Right renal pelvis (tissue), 4 donors: ENCODE data around the gene DVL2. TPM values are rescaled to one million over a fixed set of nuclear protein-coding genes. Genes with fewer than 3 reads are reported as not detected.
A peak's percentile ranks its signal among the peaks of the same experiment; 100 is the strongest.

ENCODE experiments used
- DNase-seq, 4 donors: peaks; one replicate each; pipeline ENCODE4 v3.0.0-alpha.2; 2013; ENCODE audit warnings: low read depth in 4 of 4, low spot score in 3 of 4, missing footprints in 1 of 4
- polyA plus RNA-seq, 4 donors: library from polyadenylated mRNA; unstranded; fragments of 120-200 nt; gene quantifications; one replicate each; pipeline ENCODE4 v1.2.1, GENCODE V29; 2013; ENCODE audit not compliant: insufficient read length in 4 of 4

The DVL2 gene
- polyA plus RNA-seq: 10 to 100 TPM; 49.9 to 65.1 (median 50.9) TPM

GRCh38 chr17:7234083-7234951 lies at the start of gene DVL2:
DVL2 (minus strand) TSS chr17:7234517; CDS start chr17:7234262, 255 bp downstream.
- DNase-seq: peak in 3 of 4 donors; percentile 88 to 90 (median 89)

GRCh38 chr17:7283471-7284216 lies 49.3 kb upstream of the DVL2 start:
- DNase-seq: no peak

DNA sequence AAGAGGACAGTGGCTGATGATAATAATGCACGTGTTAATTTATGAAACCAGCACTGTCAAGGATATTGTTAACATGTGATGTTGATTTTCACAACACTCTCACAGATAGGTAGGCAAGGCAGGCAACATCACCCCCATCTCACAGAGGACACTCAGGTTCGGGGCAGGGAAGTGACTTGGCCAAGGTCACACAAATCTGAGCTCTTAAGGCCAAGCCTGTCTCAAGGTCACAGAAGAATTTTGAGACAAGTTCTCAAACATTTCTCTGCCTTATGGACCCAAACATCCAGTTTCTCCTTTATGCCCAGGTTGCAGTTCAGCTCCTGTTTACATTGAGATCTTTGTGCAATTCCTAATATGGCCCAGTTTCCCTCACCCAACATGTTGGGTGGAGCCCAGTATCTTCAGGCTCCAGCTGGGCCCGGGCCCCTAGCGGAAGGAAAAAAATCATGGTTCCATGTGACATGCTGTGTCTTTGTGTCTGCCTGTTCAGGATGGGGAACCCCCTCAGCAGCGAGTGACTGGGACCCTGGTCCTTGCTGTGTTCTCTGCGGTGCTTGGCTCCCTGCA lies 48.5 kb upstream of the DVL2 start:
- no peak for DNase-seq

DNA sequence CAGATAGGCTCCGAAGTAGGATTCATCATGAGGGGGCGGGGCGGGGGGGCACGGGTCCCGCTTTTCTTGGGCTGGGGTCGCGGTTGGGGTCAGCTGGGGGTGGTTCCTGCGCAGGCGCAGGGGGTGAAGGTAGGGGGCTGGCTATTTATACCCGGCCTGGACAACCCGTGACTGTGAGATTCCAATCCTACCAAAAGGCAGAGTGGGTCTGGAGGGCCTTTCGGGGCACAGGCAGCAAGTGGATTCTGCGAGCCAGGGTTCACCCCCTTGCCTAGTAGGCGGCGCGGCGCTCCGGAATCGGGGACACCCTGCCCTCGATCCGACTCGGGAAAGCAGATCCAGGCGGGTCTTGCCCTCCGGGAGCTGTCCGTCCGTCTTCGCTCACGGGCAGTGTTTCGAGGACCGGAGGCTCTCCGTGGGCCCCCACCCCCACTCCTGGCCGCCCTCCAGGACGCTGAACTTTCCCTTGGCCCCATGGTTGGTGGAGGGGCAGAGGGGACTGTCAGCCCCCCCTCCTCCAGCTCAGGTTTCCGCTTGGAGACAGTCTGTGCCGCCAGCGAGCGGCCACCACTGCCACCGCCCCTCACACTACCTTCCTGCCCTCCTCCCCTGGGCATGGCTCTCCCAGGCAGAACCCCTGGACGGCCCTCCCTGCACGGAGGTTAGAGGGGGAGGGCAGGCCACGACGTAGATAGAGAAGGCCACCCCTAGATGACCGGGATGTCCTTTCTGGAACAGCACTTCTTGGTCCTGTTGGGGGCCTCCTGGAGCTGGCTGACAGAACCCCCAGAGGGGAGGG lies 47.8 kb upstream of the DVL2 start:
- DNase-seq: no peak

DNA sequence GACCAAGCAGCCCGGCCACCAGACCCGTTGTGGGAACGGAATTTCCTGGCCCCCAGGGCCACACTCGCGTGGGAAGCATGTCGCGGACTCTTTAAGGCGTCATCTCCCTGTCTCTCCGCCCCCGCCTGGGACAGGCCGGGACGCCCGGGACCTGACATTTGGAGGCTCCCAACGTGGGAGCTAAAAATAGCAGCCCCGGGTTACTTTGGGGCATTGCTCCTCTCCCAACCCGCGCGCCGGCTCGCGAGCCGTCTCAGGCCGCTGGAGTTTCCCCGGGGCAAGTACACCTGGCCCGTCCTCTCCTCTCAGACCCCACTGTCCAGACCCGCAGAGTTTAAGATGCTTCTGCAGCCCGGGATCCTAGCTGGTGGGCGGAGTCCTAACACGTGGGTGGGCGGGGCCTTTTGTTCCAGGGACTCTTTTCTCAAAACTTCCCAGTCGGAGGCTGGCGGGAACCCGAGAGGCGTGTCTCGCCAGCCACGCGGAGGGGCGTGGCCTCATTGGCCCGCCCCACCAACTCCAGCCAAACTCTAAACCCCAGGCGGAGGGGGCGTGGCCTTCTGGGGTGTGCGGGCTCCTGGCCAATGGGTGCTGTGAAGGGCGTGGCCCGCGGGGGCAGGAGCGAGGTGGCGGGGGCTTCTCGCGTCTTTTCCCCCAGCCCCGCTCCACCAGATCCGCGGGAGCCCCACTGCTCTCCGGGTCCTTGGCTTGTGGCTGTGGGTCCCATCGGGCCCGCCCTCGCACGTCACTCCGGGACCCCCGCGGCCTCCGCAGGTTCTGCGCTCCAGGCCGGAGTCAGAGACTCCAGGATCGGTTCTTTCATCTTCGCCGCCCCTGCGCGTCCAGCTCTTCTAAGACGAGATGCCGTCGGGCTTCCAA lies 47.0 kb upstream of the DVL2 start, which contains the start of gene SLC2A4:
Gene SLC2A4 (plus strand): TSS at position 645 of the 879 bp plus-strand sequence. CDS start 217 bp downstream, at position 862.
- DNase-seq: peak; percentile 91 to 94 (median 92)

DNA sequence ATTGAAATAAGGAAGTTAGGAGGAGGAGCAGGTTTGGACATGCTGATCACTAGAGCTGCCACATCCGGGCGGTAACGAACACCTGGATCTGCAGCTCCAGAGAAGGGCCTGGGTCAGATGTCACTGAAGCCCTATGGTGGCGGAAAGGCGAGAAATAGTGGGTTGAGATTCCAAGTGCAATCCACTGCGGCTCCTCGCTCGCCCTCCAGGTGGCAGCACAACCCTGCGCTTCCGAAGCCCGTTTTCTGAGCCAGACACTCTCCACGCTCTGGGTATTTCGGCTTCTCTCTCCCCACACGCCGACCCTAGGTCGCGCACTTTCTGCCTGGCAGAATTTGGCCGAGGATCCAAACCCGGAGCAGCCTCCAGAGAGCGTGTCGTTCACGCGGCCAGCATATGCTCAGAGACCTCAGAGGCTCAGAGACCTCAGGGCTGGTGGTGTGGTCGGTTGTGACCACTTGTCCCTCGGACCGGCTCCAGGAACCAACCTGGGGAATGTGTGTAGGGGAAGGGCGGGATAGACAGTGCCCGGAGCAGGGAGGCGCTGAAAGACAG lies 46.3 kb upstream of the DVL2 start:
- DNase-seq: peak in 1 of 4 donors; percentile 83

- DNase-seq: no peak
Observed at GRCh38 chr17:7279448-7279847, 45.1 kb upstream of the DVL2 start.

DNA sequence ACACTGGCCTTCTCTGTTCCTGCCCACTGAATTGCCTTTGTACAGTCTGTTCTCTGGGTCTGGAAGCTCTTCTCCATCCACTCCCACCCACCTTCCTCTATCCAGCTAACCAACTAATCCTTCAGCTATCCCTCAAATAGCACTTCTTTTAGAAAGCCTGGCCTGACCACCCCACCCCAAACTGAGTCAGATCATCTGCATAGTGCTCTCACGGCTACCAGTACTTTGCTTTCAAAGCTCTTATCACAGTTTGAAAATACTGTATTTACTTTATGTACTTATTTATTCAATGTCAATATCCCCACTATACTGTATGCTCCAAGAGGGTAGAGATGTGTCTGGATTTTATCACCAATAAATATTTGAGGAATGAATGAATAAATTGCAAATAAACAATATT lies 32.5 kb upstream of the DVL2 start:
- DNase-seq: no peak

- no peak for DNase-seq
Observed at GRCh38 chr17:7263801-7264078, 29.4 kb upstream of the DVL2 start.

- DNase-seq: peak in 1 of 4 donors; percentile 41
Observed at GRCh38 chr17:7262935-7263800, 28.9 kb upstream of the DVL2 start.

DNA sequence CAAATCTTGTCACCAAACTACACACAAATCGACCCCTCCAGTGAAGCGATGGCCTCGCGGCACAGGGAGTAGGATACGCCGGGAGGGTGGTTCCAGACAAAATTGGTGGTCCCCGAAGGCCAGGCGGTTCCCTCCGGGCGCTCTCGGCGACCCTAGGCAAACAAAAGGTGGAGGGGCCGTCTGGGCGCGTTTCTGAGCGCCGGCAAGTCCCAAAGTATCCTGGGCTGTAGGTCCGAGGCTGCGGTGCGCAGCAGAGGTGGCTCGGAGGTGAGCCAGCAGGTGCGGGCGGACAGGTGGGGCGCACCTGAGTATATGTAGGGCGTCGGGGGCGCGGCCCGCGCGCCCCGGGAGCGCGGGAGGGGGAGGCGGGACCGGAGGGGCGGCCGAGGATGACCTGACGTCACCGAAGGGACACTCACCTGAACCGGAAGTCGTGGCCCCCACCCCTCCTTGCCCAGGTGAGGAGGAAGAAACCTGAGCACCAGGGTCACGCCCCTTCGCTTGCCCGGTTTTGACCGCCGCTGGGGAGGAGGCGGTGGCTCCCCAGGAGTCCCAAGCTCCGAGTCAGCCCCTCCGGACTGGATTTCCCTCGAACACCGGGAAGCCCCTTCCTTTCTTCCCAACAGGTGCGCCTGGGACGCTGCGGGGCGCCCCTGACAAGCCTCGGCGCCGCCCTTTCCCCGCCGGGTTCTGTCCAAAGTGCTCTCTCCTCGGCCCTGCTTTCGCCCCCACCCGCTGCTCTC lies 28.0 kb upstream of the DVL2 start, which contains the start of gene CLDN7:
Gene CLDN7 (minus strand): TSS at position 287 of the 743 bp plus-strand sequence. CDS start 435 bp downstream, outside the sequence.
- peak in 1 of 4 donors; percentile 50 for DNase-seq

DNA sequence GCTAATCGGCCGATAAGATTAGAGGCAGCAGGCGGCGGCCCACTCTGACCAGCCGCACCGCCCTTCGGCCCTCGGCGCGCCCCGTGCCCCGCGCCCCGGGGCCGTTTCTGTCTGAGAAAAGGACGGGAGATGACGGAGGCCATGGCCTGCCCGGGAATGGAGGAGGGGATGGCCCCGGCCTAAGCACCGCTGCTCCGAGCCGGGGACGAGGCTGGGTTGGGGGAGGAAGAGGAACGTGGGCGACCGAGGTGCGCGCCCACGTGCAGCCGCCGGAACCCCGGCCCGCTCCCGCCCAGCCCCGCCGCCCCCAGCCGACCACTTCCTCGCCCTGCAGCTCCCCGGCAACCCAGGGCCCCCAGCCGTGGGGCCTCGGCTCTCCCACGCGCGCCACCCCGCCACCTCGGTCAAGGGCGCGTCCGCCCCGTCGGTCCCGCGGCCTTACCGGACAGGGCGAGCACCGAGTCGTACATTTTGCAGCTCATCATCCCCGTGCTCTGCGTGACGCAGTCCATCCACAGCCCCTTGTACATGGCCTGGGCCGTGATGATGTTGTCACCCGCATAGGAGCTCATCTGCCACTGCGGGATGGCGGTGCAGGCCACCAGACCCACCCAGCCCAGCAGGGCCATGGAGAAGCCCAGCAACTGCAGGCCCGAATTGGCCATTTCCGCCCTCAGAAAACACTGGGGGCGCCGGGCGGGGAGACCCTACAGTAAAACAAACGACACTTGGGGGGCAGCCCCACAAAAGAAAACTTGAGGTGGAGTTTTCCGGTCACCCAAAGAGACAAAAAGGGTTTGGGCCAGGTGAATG lies 27.3 kb upstream of the DVL2 start:
- no peak for DNase-seq

GRCh38 chr17:7260651-7261378 lies 26.5 kb upstream of the DVL2 start:
- DNase-seq: no peak

- DNase-seq: no peak
Observed at GRCh38 chr17:7260151-7260550, 25.8 kb upstream of the DVL2 start.

GRCh38 chr17:7259555-7259889 lies 25.2 kb upstream of the DVL2 start:
- DNase-seq: no peak
